ENCODE data around the gene CASP6. TPM values are rescaled to one million over a fixed set of nuclear protein-coding genes. Genes with fewer than 3 reads are reported as not detected.

CASP6 gene
- total RNA-seq = 22.4 TPM

DNA sequence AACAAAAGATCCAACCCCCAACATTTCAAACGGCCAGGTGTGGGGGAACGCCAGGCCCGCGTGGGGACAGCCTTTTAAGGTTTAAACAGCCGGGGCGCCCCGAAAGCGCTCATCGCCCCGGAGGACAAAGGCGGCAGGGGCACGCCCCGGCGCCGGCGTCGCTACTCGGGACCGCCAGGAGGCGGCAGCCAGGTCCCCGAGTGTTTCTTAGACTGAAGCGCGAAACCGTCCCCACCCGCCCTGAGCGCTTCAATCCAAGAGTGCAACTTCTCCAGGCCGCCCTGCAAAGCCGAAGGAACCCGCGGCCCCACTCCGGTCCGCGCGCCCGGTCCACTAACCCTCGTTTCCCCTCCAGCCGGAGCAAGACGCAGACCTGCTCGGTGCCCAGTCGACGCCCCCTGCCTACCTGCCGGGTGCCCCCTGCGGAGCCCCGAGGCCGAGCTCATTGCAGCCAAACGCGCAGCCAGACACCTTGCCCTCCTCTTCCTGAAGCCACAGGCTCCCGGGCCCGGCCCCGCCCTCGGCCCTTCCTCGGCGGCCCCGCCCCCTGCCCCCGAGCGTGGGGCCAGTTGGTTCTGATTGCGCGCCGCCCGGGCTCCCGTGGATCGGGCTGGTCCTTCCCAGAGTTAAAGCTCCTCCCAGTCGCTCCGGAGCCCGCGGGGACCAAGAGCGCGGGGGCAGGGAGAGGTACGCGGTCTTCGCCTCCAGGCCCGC, at the start of gene CASP6:
Gene CASP6, minus strand, starts transcription at position 496 of the 714 bp plus-strand sequence. Its CDS starts 50 bp downstream, at position 446.
- peak; percentile 69 to 79 for DNase-seq (ENCODE audit: low spot score in 2 of 2)
- no peak for FAIRE-seq

DNA sequence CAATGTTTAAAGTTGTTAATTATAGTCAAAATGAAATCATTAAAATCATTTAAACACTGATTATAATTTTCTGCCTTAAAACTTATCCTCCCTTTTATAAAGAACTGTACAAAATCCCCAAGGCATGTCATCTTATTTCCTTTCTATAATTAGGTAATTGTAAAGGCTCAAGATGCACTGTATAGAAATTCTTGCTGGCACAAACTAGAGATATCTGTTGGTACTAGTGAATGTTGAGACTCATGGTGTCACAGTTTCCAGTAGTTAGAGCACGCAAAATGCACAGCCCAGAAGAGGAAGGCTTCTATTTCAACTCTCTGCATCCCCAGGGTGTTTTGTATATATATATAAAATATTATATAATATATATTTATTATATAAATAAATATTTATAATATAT, 49.3 kb upstream of the CASP6 start:
- no peak for DNase-seq (ENCODE audit: low spot score in 2 of 2)

GRCh38 chr4:109751852-109752251, 48.6 kb upstream of the CASP6 start:
- DNase-seq (ENCODE audit: low spot score in 2 of 2) (no peak), FAIRE-seq (no peak)

More for the DNA sequence above, 49.3 kb upstream of the CASP6 start:
- FAIRE-seq = no peak

DNA sequence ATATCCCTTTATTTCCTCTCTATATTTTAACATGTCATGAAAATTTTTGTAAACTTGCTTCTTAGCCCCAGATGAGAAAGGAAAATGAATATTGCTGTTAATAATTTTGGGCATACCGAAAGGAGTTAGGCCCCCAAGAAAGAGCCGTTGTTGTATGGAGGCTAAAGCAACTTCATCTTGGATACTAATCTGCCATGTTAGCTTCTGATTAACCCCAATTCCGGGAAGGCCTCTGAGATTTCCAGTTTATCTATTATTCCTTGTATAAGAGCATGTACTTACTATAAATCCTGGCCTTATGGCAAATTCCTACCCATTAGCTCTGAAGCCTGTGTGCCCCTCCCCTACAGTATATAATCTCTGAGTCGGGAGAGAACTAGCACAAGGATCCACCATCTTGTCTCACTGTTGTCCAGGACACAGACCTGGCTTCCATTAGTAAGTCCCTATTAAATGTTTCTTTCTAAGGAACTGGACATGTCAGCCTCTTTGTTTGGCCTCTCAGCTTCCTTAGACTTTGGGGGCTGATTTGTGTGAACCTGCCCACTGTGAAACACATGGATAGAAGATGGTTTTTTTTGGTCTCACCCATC, 47.5 kb upstream of the CASP6 start:
- no peak for DNase-seq (ENCODE audit: low spot score in 2 of 2)
- FAIRE-seq = no peak

GRCh38 chr4:109749388-109750082, 46.3 kb upstream of the CASP6 start:
- FAIRE-seq = no peak
- DNase-seq (ENCODE audit: low spot score in 2 of 2) = no peak

DNA sequence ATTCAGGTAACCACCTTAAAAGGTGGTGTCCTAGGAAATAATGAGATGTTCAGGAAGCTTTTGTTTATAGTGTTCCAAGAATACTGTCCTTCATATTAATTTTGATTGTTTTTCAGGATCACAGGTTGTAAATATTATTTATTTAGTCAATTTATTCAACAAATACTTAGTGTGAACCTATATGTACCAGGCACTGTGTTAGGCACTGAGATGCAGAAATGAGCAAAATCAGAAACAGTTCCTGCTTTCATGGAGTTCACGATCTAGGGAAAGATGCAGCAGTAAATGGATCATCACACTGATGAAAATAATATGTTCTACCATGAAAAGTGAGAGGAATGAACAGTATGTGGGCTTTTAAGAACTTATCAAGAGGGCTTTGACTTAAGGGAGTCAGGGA, 44.9 kb upstream of the CASP6 start:
- no peak for FAIRE-seq

GRCh38 chr4:109746728-109747127, 43.5 kb upstream of the CASP6 start:
- no peak for FAIRE-seq
- DNase-seq (ENCODE audit: low spot score in 2 of 2) = no peak

More for the DNA sequence above, 44.9 kb upstream of the CASP6 start:
- no peak for DNase-seq (ENCODE audit: low spot score in 2 of 2)

DNA sequence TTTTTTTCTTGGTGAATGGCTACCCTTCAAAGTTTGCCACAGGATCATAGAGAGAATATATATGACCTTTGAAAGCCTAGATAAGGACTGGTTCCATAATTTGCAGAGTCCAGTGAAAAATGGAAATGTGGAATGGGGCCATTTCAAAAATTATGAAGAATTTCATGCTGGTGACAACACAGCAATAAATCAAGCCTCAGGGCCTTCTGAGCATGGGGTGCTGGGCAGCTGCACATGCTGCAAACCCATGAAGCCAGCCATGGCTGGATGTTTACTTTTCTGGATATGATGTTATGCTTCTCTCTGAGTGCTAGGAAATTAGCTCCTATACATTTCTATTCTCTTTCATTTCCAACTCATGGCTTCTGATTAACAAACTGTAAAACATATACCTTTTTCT, 42.6 kb upstream of the CASP6 start:
- FAIRE-seq (no peak), DNase-seq (ENCODE audit: low spot score in 2 of 2) (no peak)

- FAIRE-seq (no peak), DNase-seq (ENCODE audit: low spot score in 2 of 2) (no peak)
These were observed 36.3 kb upstream of the CASP6 start for GRCh38 chr4:109739547-109739946.

- FAIRE-seq (no peak), DNase-seq (ENCODE audit: low spot score in 2 of 2) (no peak)
These were observed 35.0 kb upstream of the CASP6 start for GRCh38 chr4:109738104-109738872.

- no peak for FAIRE-seq
These were observed 32.5 kb upstream of the CASP6 start for GRCh38 chr4:109735566-109736365.

DNA sequence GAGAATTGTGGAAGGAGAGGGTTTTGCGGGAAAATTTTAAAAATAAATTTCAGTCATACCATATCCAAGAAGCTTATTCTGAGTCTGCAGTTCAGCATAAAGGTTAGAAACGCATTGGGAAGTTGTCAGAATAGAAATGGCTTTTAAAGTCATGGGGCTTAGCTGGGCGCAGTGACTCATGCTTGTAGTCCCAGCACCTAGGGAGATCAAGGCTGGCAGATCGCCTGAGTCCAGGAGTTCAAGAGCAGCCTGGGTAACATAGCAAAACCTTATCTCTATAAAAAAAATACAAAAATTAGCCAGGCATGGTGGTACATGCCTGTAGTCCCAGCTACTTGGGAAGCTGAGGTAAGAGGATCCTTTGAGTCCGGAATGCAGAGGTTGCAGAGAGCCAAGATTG, 30.5 kb upstream of the CASP6 start:
- FAIRE-seq (no peak), DNase-seq (ENCODE audit: low spot score in 2 of 2) (no peak)

More at GRCh38 chr4:109735566-109736365, 32.5 kb upstream of the CASP6 start:
- no peak for DNase-seq (ENCODE audit: low spot score in 2 of 2)

DNA sequence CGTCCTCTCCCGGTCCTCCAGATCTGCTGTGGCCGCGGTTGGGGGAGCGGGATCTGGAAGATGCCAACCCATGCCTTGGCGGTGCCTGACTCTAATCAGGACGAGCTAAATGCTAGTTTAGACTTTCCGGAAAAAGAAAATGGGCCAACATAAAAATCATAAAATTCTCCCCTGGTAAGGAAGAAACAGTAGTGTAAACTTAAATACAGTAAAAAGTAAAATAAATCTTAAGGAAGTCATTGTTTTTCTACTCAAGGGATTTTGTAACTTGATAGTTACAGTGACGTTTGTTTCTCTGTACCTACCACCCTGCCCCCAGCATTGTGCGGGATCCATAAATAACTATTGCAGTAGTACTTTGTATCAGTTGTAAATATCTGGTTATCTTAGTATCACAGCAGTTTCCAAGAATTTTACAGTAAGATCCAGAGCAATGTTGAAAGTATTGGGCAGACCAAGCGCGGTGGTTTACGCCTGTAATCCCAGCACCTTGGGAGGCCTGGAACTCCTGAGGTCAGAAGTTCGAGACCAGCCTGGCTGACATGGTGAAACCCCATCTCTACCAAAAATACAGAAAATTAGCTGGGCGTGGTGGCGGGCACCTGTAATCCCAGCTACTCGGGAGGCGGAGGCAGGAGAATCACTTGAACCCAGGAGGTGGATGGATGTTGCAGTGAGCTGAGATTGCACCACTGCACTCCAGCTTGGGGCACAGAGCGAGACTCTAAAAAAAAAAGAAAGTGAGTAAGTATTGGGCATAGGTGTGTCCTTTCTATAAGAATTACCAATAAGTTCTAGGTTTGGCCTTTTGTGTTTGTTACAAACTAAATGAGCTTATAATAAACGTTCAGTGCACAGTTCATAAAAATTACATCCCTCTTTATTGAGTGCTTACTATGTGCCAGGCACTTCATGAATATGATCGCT, 27.6 kb upstream of the CASP6 start:
- DNase-seq (ENCODE audit: low spot score in 2 of 2) = no peak
- no peak for FAIRE-seq

DNA sequence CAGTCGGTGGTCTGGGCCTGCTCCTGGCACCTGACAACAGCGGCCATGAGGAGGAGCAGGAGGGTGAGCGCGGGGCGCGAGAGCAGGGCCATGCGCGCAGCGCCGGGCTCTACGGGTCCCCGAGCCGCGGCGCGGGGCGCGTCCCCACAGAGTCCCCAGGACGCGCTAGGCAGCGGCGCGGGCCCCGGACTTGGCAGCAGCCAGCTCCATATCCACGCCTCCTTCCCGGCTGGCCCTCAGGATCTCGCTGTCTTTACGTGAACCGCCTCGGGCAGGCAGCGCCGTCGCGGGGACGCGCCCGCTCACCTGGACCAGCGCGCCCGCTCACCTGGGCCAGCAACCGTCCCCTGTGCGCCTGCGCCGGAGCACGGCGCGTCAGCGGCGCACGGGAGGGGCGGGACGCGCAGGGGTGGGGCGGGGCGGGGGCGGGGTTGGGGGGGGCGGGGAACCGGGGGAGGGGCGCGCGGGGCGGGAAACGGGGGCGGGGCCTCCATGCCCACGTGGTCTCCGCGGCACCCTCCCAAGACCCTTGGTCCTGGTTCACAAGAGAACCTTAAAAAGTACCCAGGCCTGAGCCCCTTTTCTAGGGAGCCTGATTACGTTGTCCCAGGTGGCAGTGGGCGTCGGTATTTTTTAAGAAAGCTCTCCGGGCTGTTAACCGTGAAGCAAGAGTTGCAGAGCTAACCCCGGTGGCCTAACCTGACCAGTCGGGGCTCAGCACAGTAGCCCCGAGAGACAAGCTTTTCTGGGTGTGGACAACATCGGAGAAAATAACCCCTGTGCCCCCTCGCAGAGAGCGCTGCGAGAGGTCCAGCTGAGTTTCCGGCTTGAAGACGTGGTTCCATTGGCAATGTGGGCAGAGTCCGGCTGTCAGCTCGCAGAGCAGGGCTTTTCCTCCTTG, 26.7 kb upstream of the CASP6 start, which contains the start of gene PLA2G12A:
Gene PLA2G12A, minus strand, starts transcription at position 353 of the 901 bp plus-strand sequence. Its CDS starts 261 bp downstream, at position 92.
- peak; percentile 86 to 89 for DNase-seq (ENCODE audit: low spot score in 2 of 2)
- no peak for FAIRE-seq

DNA sequence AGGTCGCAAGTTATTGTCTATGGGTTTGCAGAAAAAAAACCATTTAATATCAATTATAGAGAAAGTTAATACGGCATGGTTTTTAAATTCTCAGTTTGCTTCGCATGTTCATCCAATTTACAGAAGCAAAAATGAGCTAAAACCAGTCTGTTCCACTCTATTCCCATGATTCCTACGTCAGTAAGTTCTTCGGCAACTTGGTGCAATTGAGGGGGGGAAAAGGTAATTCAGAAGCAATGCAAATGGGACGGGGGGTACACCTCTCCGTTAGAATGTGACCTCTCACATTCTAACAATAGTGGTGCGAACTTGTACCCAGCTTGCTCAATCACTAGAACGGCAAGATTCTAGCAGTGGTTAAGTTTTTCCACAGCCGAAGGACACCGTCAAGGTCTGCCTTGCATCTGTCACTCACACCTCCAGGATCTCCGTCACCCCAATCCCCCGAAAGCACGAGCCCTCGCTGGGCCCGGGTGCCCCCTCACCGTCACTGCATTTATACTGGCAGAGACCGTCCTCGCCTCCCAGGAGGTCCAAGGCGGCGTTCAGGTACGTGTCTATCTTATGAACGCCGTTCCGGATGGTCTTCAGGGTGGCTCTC, 26.0 kb upstream of the CASP6 start:
- FAIRE-seq = no peak
- peak in 1 of 2 donors; percentile 9 for DNase-seq (ENCODE audit: low spot score in 2 of 2)

DNA sequence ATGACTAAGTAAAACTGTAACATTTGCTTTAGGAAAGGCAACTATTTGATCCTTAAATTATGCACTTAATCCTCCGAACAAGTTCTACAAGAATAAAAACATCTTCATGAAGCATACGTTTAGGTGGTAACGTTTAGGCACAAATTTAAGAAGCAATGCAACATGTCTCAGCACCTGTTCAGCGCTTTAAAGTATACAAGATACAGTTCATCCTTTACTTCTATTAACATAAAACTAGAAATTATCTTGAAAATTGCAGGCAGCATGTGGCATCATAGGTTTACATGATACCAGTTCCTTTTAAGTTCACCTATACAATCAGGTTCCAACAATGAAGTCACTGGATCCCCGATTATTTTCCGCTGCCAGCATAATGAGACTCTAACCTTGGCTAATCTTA, 25.1 kb upstream of the CASP6 start:
- DNase-seq (ENCODE audit: low spot score in 2 of 2) (no peak), FAIRE-seq (no peak)

- FAIRE-seq (no peak), DNase-seq (ENCODE audit: low spot score in 2 of 2) (no peak)
These were observed 19.9 kb upstream of the CASP6 start for GRCh38 chr4:109723110-109723509.
